Gastroesophageal sphincter (tissue), 4 donors: ENCODE results near the gene NTN5. TPM values are rescaled to one million over a fixed set of nuclear protein-coding genes. Genes with fewer than 3 reads are reported as not detected.
A peak's percentile ranks its signal among the peaks of the same experiment; 100 is the strongest.

Source experiments
- ATAC-seq: fragments of 150-250 bp; one replicate; pipeline ENCODE4 v1.9.1; 2016; ENCODE audit warnings: mild to moderate bottlenecking, moderate library complexity
- H3K27ac ChIP-seq, 4 donors: fragments of 200-600 bp; sonication (generic) in 3 of 4; 1 replicate in 3 of 4; 2 replicates in 1 of 4; pipeline ENCODE4 v1.5.1; 2016 to 2019
- H3K27me3 ChIP-seq: fragments of 200-600 bp; sonication (generic); one replicate; pipeline ENCODE4 v1.5.1; 2019
- H3K36me3 ChIP-seq, 2 donors: fragments of 200-600 bp; sonication (generic); one replicate each; pipeline ENCODE4 v1.5.1; 2019; ENCODE audit warnings: control low read depth in 1 of 2
- H3K4me1 ChIP-seq, 3 donors: fragments of 200-600 bp; sonication (generic); 1 replicate in 2 of 3; 2 replicates in 1 of 3; pipeline ENCODE4 v1.5.1; 2016 to 2019; ENCODE audit warnings: control low read depth in 2 of 3
- H3K4me3 ChIP-seq, 2 donors: fragments of 200-600 bp; sonication (generic); one replicate each; pipeline ENCODE4 v1.5.1; 2019; ENCODE audit warnings: mild to moderate bottlenecking in 1 of 2, moderate library complexity in 1 of 2
- H3K9me3 ChIP-seq, 3 donors: fragments of 200-600 bp; sonication (generic); one replicate each; pipeline ENCODE4 v1.5.1; 2017 to 2019; ENCODE audit warnings: control low read depth in 2 of 3
- CTCF ChIP-seq, 4 experiments: fragments of 200-600 bp in 2 of 4; fragments of 450-650 bp in 2 of 4; sonication (generic) in 1 of 4; IDR thresholded peaks; one replicate each; pipeline ENCODE4 v1.5.1; 2017 to 2019; ENCODE audit warnings: antibody characterized with exemption in 4 of 4, mild to moderate bottlenecking in 2 of 4, moderate library complexity in 2 of 4
- EP300 ChIP-seq: sonication (generic); formaldehyde crosslinking; IDR thresholded peaks from one replicate; pipeline ENCODE4 v1.6.1; 2017; ENCODE audit warnings: antibody characterized with exemption, mild to moderate bottlenecking
- POLR2A ChIP-seq, 2 donors: fragments of 450-650 bp; IDR thresholded peaks; one replicate each; pipeline ENCODE4 v1.6.1; 2017; ENCODE audit warnings: antibody characterized with exemption in 2 of 2, mild to moderate bottlenecking in 2 of 2, moderate library complexity in 1 of 2
- POLR2AphosphoS5 ChIP-seq: sonication (generic); formaldehyde crosslinking; IDR thresholded peaks from one replicate; pipeline ENCODE4 v1.6.1; 2017; ENCODE audit warnings: antibody characterized with exemption
- WGBS, 2 donors: methylation state at CpG; one replicate each; pipeline ENCODE4 v1.1.5; 2018; ENCODE audit warnings: low coverage in 1 of 2; 5-methylcytosine and 5-hydroxymethylcytosine counted together
- total RNA-seq, 4 donors: library from RNA; depleted of rRNA; stranded (reverse); fragments of >200 nt; gene quantifications; one replicate each; pipeline ENCODE4 v1.1.0, GENCODE V29; 2016

The NTN5 gene
- total RNA-seq, 4 donors from 2014 or later = 0.78 to 2.3 (median 1.1) TPM; not detected in 1

DNA sequence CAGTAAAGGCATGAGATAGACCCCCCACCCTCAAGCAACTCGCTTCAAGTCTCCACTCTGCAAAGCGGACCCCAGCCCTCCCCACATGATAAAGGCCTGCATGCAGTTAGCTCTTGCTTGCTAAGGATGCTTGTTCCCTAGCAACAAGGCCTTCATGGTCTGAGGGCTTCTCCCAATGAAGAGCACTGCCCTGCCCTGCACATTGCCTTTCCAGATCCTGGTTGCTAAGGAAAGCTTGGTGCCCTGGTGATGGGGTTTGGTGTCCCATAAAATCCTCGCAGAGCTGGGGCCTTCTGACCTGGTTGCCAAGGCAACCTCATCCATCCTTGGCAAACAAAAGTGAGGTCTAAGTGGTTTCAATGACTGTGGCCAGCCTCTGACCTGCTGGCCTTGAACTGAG lies 41.6 kb downstream of the NTN5 start:
- no peak for ATAC-seq
- WGBS, 2 donors = 70% methylated on average over 2 of the region's 3 CpGs; no CpG with 5 or more reads in 1 of the 2 donors
- Histone ChIP-seq H3K27ac (peak overlapping the region; percentile 1 to 98 (median 89)), H3K36me3 (peaks cover 0 to 46% of the 10 kb centered on the region in 2 donors), H3K9me3 (no peaks in the 10 kb centered on the region), H3K4me1 (peaks cover 10 to 77% (median 36%) of the 10 kb centered on the region in 3 donors), H3K4me3 (peak overlapping the region in 1 of 2 donors; percentile 5), H3K27me3 (no peaks in the 10 kb centered on the region)
- TF ChIP-seq POLR2AphosphoS5 = no peak
- TF ChIP-seq POLR2A (IDR thresholded peaks at IDR 0.05) = no peak
- TF ChIP-seq EP300 = no peak
- no peak for TF ChIP-seq CTCF (IDR thresholded peaks at IDR 0.05)

DNA sequence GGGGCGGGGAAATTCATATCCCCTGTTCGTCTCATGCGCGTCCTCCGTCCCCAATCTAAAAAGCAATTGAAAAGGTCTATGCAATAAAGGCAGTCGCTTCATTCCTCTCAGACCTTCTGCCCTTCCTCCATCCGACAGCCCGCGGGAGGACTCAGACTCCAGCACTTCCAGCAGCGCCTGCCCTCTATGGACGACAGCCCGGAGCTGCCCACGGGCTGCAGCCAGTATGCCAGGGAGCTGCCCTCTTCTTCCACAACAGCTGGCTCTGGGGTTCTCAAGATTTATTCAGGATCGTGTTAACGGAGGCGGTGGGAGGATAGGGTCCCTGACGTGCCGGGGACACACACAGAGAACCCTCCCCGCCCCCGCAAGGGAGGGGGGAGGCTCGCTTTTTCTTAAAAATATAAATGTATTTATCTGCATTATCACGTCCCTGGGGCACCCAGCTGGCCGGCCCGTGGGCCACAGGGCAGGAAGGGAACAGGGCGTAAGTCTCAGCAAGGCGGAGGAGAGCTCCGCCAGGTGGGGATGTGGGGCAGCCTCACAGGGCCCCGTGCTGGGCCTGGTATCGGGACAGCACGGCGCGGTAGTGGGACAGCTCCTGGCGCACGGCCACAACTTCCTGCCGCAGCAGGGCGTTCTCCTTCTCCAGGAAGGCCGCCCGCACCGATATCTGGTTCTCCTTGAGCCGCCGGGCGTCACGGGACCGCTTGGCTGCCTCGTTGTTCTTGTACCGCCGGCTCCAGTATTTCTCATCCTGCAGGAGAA lies 42.3 kb downstream of the NTN5 start:
- ATAC-seq = peak; percentile 23
- peak overlapping the region in 1 of 2 donors; percentile 5 for H3K4me3 ChIP-seq
- H3K27ac ChIP-seq = peak overlapping the region; percentile 41 to 98 (median 89)
- H3K27me3 ChIP-seq = no peaks in the 10 kb centered on the region
- H3K9me3 ChIP-seq = no peaks in the 10 kb centered on the region
- no peak for TF ChIP-seq POLR2A (IDR thresholded peaks at IDR 0.05)
- TF ChIP-seq CTCF (IDR thresholded peaks at IDR 0.05) = peak in 1 of 4 experiments; percentile 38
- WGBS, 2 donors = no CpG with 5 or more reads among the region's 47 CpGs
- peaks cover 10 to 75% (median 35%) of the 10 kb centered on the region in 3 donors for H3K4me1 ChIP-seq
- H3K36me3 ChIP-seq = peaks cover 0 to 52% of the 10 kb centered on the region in 2 donors

DNA sequence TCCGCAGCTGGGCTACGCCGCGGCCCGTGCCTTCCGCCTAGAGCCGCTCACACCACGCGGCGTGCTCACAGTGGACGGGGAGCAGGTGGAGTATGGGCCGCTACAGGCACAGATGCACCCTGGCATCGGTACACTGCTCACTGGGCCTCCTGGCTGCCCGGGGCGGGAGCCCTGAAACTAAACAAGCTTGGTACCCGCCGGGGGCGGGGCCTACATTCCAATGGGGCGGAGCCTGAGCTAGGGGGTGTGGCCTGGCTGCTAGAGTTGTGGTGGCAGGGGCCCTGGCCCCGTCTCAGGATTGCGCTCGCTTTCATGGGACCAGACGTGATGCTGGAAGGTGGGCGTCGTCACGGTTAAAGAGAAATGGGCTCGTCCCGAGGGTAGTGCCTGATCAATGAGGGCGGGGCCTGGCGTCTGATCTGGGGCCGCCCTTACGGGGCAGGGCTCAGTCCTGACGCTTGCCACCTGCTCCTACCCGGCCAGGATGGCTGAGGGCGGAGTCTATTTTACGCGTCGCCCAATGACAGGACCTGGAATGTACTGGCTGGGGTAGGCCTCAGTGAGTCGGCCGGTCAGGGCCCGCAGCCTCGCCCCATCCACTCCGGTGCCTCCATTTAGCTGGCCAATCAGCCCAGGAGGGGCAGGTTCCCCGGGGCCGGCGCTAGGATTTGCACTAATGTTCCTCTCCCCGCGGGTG lies 43.1 kb downstream of the NTN5 start:
- Histone ChIP-seq H3K27me3 (no peaks in the 10 kb centered on the region), H3K9me3 (no peaks in the 10 kb centered on the region), H3K4me1 (peaks cover 8 to 75% (median 35%) of the 10 kb centered on the region in 3 donors), H3K27ac (peak overlapping the region; percentile 41 to 98 (median 89)), H3K36me3 (peaks cover 0 to 52% of the 10 kb centered on the region in 2 donors), H3K4me3 (peak overlapping the region in 1 of 2 donors; percentile 5)
- peak; percentile 50 for ATAC-seq
- TF ChIP-seq EP300 (no peak), POLR2A (IDR thresholded peaks at IDR 0.05) (no peak), POLR2AphosphoS5 (no peak), CTCF (IDR thresholded peaks at IDR 0.05) (no peak)
- WGBS, 2 donors = 60% methylated on average over 4 of the region's 48 CpGs; no CpG with 5 or more reads in 1 of the 2 donors

DNA sequence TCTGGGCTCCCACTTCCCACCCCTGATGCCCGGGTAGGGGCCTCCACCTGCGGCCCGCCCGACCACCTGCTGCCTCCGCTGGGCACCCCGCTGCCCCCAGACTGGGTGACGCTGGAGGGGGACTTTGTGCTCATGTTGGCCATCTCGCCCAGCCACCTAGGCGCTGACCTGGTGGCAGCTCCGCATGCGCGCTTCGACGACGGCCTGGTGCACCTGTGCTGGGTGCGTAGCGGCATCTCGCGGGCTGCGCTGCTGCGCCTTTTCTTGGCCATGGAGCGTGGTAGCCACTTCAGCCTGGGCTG lies 43.6 kb downstream of the NTN5 start:
- ATAC-seq = no peak
- Histone ChIP-seq H3K36me3 (peaks cover 0 to 52% of the 10 kb centered on the region in 2 donors), H3K9me3 (no peaks in the 10 kb centered on the region), H3K27me3 (no peaks in the 10 kb centered on the region), H3K4me1 (peaks cover 7 to 75% (median 36%) of the 10 kb centered on the region in 3 donors), H3K4me3 (no peak overlapping the region), H3K27ac (peak overlapping the region; percentile 41 to 98 (median 89))
- TF ChIP-seq CTCF (IDR thresholded peaks at IDR 0.05) (no peak), POLR2AphosphoS5 (no peak), EP300 (no peak), POLR2A (IDR thresholded peaks at IDR 0.05) (no peak)
- WGBS, 2 donors = 84% methylated on average over 14 of the region's 22 CpGs; no CpG with 5 or more reads in 1 of the 2 donors
